Renal cortex interstitium (tissue), 11 donors: Measurements from ENCODE around the gene PWWP2B. TPM values are rescaled to one million over a fixed set of nuclear protein-coding genes. Genes with fewer than 3 reads are reported as not detected.

Experiments used
- DNase-seq, 11 donors: peaks; one replicate each; pipeline ENCODE4 v3.0.0-alpha.2; 2013; ENCODE audit warnings: low read depth in 9 of 11, low spot score in 4 of 11; ENCODE audit errors: extremely low read depth in 1 of 11
- polyA plus RNA-seq, 3 donors: library from polyadenylated mRNA; unstranded; fragments of 120-200 nt; gene quantifications; one replicate each; pipeline ENCODE4 v1.2.1, GENCODE V29; 2013; ENCODE audit not compliant: insufficient read length in 3 of 3

The PWWP2B gene
- polyA plus RNA-seq, 3 donors = 5.9 to 10.7 (median 10.1) TPM

GRCh38 chr10:132448248-132448731, 51.3 kb downstream of the PWWP2B start:
- DNase-seq = no peak

- DNase-seq = no peak
Observed at GRCh38 chr10:132449051-132449810, 52.2 kb downstream of the PWWP2B start.

- no peak for DNase-seq
Observed at GRCh38 chr10:132449811-132450181, 52.8 kb downstream of the PWWP2B start.

GRCh38 chr10:132450466-132450824, 53.4 kb downstream of the PWWP2B start:
- no peak for DNase-seq

GRCh38 chr10:132450825-132451505, 54.0 kb downstream of the PWWP2B start:
- DNase-seq = no peak

GRCh38 chr10:132451506-132452215, 54.7 kb downstream of the PWWP2B start:
- no peak for DNase-seq

- DNase-seq = no peak
Observed at GRCh38 chr10:132452216-132452650, 55.2 kb downstream of the PWWP2B start.

- peak in 3 of 11 donors; percentile 42 to 65 (median 51) for DNase-seq
Observed at GRCh38 chr10:132452651-132453469, 55.9 kb downstream of the PWWP2B start.

GRCh38 chr10:132453470-132453861, 56.5 kb downstream of the PWWP2B start:
- DNase-seq = no peak

- no peak for DNase-seq
Observed at GRCh38 chr10:132454296-132455198, 57.5 kb downstream of the PWWP2B start.

- DNase-seq = no peak
Observed at GRCh38 chr10:132455441-132455971, 58.5 kb downstream of the PWWP2B start.

- DNase-seq = no peak
Observed at GRCh38 chr10:132455986-132456847, 59.2 kb downstream of the PWWP2B start.

GRCh38 chr10:132456881-132457280, 59.9 kb downstream of the PWWP2B start:
- no peak for DNase-seq

- DNase-seq = no peak
Observed at GRCh38 chr10:132457328-132458070, 60.5 kb downstream of the PWWP2B start.

- DNase-seq = no peak
Observed at GRCh38 chr10:132458071-132458585, 61.1 kb downstream of the PWWP2B start.
